Measurements from ENCODE around the gene TMEM217.
"Not testable (repeated sequence)": the region's sequence is repeated elsewhere in the genome, so short reads cannot be mapped to it uniquely, and the experiment has no call there.

DNA sequence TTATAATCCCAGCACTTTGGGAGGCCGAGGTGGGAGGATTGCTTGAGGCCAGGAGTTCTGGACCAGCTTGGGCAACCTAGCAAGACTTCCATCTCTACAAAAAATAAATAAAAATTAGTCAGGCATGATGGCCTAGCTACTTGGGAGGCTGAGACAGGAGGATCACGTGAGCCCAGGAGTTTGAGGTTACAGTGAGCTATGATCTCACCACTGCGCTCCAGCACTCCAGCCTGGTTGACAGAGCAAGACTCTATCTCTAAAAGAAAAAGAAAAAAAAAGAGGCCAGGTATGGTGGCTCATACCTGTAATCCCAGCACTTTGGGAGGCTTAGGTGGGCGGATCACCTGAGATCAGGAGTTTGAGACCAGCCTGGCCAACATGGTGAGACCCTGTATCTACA lies 77.3 kb downstream of the TMEM217 start:
- TF ChIP-seq, protein P1, sequence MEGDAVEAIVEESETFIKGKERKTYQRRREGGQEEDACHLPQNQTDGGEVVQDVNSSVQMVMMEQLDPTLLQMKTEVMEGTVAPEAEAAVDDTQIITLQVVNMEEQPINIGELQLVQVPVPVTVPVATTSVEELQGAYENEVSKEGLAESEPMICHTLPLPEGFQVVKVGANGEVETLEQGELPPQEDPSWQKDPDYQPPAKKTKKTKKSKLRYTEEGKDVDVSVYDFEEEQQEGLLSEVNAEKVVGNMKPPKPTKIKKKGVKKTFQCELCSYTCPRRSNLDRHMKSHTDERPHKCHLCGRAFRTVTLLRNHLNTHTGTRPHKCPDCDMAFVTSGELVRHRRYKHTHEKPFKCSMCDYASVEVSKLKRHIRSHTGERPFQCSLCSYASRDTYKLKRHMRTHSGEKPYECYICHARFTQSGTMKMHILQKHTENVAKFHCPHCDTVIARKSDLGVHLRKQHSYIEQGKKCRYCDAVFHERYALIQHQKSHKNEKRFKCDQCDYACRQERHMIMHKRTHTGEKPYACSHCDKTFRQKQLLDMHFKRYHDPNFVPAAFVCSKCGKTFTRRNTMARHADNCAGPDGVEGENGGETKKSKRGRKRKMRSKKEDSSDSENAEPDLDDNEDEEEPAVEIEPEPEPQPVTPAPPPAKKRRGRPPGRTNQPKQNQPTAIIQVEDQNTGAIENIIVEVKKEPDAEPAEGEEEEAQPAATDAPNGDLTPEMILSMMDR (conservative IDR thresholded peaks at IDR 0.05; ENCODE audit: low read depth, low read length), result not testable (repeated sequence)
- not testable (repeated sequence) for TF ChIP-seq EZH2 (IDR thresholded peaks at IDR 0.05; ENCODE audit: low read length, unreplicated experiment)
